ENCODE data around the gene GALC. TPM values are rescaled to one million over a fixed set of nuclear protein-coding genes. Genes with fewer than 3 reads are reported as not detected.

GALC gene
- total RNA-seq, 2 donors from 2014 or later, result 31.8 to 76.0 TPM

- Mint-ChIP-seq H3K27ac (no peak overlapping the region), H3K27me3 (ENCODE audit: insufficient read depth) (no peaks in the 10 kb centered on the region), H3K9me3 (no peaks in the 10 kb centered on the region), H3K4me3 (no peak overlapping the region), H3K36me3 (ENCODE audit: low read depth) (no peaks in the 10 kb centered on the region), H3K4me1 (peaks cover 4% of the 10 kb centered on the region)
- Histone ChIP-seq H3K9me3 (ENCODE audit: control insufficient read depth, low read length) (no peaks in the 10 kb centered on the region), H3K4me1 (ENCODE audit: control insufficient read depth, insufficient read depth, low read length) (no peaks in the 10 kb centered on the region), H3K4me3 (ENCODE audit: low read length) (no peak overlapping the region), H3K27me3 (ENCODE audit: control insufficient read depth, insufficient read depth, low read length, poor library complexity, severe bottlenecking) (no peaks in the 10 kb centered on the region), H3K36me3 (ENCODE audit: control insufficient read depth, insufficient read depth, low read length) (no peaks in the 10 kb centered on the region), H3K27ac (ENCODE audit: low read depth, low read length) (no peak overlapping the region), H3K9ac (ENCODE audit: extremely low read depth, low read length, poor library complexity, severe bottlenecking) (no peak overlapping the region)
- 95 to 96% methylated on average over 7 to 12 of the region's 13 CpGs for whole genome bisulfite sequencing, 2 experiments (ENCODE audit: insufficient coverage in 1 of 2, insufficient read length in 1 of 2)
- no peak for TF ChIP-seq CTCF (conservative IDR thresholded peaks at IDR 0.05)
- DNase-seq, result no peak
Observed at GRCh38 chr14:88005978-88006851, 13.2 kb upstream of the GALC start.

- Mint-ChIP-seq H3K4me1 (peaks cover 4% of the 10 kb centered on the region), H3K27ac (no peak within 1 kb of the TSS), H3K36me3 (ENCODE audit: low read depth) (no peaks in the 10 kb centered on the region), H3K4me3 (no peak within 1 kb of the TSS), H3K27me3 (ENCODE audit: insufficient read depth) (no peaks in the 10 kb centered on the region), H3K9me3 (no peaks in the 10 kb centered on the region)
- Histone ChIP-seq H3K27me3 (ENCODE audit: control insufficient read depth, insufficient read depth, low read length, poor library complexity, severe bottlenecking) (no peaks in the 10 kb centered on the region), H3K9ac (ENCODE audit: extremely low read depth, low read length, poor library complexity, severe bottlenecking) (no peak within 1 kb of the TSS), H3K36me3 (ENCODE audit: control insufficient read depth, insufficient read depth, low read length) (no peaks in the 10 kb centered on the region), H3K9me3 (ENCODE audit: control insufficient read depth, low read length) (no peaks in the 10 kb centered on the region), H3K27ac (ENCODE audit: low read depth, low read length) (no peak within 1 kb of the TSS), H3K4me1 (ENCODE audit: control insufficient read depth, insufficient read depth, low read length) (no peaks in the 10 kb centered on the region), H3K4me3 (ENCODE audit: low read length) (no peak within 1 kb of the TSS)
- no peak for TF ChIP-seq CTCF (conservative IDR thresholded peaks at IDR 0.05)
- no peak for DNase-seq
- 92 to 98% methylated on average over 2 of the region's 3 CpGs for WGBS, 2 experiments (ENCODE audit: insufficient coverage in 1 of 2, insufficient read length in 1 of 2)
Observed at GRCh38 chr14:88005050-88005481, 12.1 kb upstream of the GALC start, which contains the start of gene GPR65. Gene GPR65 (plus strand): TSS chr14:88005135. CDS start chr14:88010848, 5,713 bp downstream.

DNA sequence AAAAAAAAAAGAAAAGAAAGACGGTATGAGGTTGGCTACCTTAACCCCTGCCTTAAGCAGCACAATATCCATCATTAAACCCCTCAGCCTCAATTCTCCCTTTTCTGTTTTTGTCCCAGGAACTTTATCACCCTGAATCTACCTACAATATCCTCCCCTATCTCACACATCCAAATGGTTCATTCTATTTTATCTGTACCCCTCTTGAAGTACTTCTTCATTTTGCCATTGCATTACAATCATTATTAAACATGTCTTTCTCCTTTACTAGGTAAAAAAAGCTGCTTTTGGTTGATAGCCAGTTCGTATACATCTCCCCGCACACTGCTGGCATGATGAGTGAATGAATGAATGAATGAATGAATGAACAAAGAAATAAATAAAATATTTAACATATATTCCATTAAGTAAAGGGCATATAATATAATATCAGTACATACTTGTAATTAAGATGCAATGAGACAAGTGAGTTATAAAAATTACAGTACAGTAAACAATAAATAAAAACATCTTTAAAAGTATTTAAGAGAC, 11.6 kb upstream of the GALC start:
- Mint-ChIP-seq H3K27me3 (ENCODE audit: insufficient read depth) (no peaks in the 10 kb centered on the region), H3K4me3 (no peak overlapping the region), H3K36me3 (ENCODE audit: low read depth) (no peaks in the 10 kb centered on the region), H3K27ac (no peak overlapping the region), H3K9me3 (no peaks in the 10 kb centered on the region), H3K4me1 (peaks cover 4% of the 10 kb centered on the region)
- TF ChIP-seq CTCF (conservative IDR thresholded peaks at IDR 0.05), result no peak
- no peak for DNase-seq
- Histone ChIP-seq H3K27ac (ENCODE audit: low read depth, low read length) (no peak overlapping the region), H3K4me3 (ENCODE audit: low read length) (no peak overlapping the region), H3K9me3 (ENCODE audit: control insufficient read depth, low read length) (no peaks in the 10 kb centered on the region), H3K9ac (ENCODE audit: extremely low read depth, low read length, poor library complexity, severe bottlenecking) (no peak overlapping the region), H3K4me1 (ENCODE audit: control insufficient read depth, insufficient read depth, low read length) (no peaks in the 10 kb centered on the region), H3K36me3 (ENCODE audit: control insufficient read depth, insufficient read depth, low read length) (no peaks in the 10 kb centered on the region), H3K27me3 (ENCODE audit: control insufficient read depth, insufficient read depth, low read length, poor library complexity, severe bottlenecking) (no peaks in the 10 kb centered on the region)
- WGBS, 2 experiments (ENCODE audit: insufficient coverage in 1 of 2, insufficient read length in 1 of 2), result 100% methylated on average over 1 of the region's 3 CpGs; no CpG with 5 or more reads in 1 of the 2 experiments

Measured in endodermal cell (in vitro differentiated cells).